Inferior parietal cortex (tissue), 1 donor: ENCODE results near the gene ZNF215.
"Not testable (repeated sequence)": the region's sequence is repeated elsewhere in the genome, so short reads cannot be mapped to it uniquely, and the experiment has no call there.

ENCODE experiments used
- DNase-seq: peaks from one replicate; pipeline ENCODE4 v3.0.0-alpha.2; 2016; ENCODE audit errors: extremely low spot score

ZNF215 gene

GRCh38 chr11:6941970-6942369, 15.7 kb downstream of the ZNF215 start:
- no peak for DNase-seq

DNA sequence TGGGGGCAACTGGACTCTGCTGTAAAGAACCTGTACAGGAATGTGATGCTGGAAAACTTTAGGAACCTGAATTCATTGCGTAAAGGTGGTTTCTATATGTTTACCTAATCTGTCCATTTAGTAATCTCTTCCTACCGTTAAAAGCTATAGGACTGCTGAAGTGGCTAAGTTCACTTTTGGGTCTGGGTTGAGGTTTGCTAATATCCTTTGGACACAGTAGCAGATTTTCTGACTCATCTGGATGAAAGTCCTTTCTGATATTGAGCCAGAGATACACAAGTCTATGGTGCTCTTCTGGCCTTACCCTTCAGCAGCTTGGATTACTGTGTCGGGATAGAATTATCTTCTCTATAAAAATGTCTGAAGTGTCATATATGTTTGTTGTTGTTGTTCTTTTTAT, 16.9 kb downstream of the ZNF215 start:
- no peak for DNase-seq

DNA sequence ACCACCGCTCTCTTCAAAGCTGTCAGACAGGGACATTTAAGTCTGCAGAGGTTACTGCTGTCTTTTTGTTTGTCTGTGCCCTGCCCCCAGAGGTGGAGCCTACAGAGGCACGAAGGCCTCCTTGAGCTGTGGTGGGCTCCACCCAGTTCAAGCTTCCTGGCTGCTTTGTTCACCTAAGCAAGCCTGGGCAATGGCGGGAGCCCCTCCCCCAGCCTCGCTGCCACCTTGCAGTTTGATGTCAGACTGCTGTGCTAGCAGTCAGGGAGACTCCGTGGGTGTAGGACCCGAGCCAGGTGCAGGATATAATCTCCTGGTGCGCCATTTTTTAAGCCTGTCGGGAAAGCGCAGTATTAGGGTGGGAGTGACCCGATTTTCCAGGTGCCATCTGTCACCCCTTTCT, 28.0 kb downstream of the ZNF215 start:
- DNase-seq, result not testable (repeated sequence)

DNA sequence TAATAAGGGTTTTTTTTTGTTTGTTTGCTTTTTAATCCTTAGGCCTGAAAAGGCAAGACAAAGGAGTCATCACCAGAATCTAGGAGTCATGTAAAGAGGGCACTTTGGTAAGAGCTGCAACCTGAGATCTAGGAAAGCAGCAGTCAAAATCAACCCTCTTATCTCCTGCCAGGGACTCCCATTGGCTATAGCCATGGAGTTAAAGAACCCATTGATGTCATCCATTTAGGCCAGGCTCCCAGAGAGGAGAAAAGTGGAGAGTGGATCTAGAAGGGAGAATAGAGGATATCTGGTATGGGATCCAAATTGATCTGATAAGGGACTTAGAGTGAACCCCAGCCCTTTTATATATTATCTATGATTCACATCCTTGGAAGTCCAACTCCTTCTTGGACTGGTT, 35.9 kb downstream of the ZNF215 start:
- DNase-seq, result no peak

DNA sequence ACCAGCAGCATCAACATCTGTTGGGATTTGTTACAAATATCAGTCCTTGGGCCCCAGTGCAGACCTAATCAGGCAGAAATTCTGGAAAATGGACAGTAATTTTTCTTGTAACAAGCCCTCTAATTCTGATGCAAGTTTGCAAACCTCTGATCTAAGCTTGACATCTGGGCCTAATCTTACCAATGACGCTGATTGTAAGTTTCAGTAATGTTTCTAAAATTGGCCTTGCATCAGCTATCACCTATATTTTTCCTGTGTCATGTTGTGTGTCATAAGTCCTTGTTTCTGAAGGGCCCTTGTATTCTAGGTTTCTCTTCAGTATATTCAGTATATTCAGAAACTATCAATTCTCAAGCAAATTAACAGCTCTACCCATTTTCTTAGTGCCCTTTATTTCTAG, 36.4 kb downstream of the ZNF215 start:
- no peak for DNase-seq

DNA sequence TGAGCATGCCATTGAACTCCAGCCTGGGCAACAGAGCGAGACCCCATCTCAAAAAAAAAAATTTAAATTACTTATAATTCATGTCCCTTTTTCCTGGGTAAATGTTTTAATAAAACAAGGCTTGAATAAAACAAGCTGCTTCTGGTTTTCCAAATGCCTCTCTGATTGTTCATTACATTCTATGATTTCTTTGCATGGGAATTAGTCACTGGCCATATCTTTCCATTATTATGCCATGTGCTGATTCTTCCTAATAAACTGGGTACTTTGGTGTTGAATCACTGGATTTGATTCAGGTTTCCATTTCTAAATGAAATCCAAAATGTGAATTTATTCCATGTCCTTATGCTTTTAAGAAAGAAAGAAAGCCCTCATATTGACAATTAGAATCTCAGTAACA, 42.6 kb downstream of the ZNF215 start:
- DNase-seq, result no peak

DNA sequence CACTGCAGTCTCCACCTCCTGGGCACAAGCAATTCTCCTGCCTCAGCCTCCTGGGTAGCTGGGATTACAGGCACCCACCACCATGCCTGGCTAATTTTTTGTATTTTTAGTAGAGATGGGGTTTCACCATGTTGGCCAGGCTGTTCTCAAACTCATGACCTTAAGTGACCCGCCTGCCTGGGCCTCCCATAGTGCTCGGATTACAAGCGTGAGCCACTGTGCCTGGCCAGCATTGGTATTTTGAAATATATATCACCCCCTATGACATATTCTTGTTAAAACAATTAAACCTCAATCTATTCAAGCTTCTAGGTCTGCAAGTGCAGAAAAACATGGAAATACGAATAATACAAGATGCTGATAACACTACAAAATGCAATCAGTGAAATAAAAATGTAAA, 43.6 kb downstream of the ZNF215 start:
- DNase-seq, result not testable (repeated sequence)

- no peak for DNase-seq
Measured at GRCh38 chr11:6979365-6979764, 53.1 kb downstream of the ZNF215 start.

DNA sequence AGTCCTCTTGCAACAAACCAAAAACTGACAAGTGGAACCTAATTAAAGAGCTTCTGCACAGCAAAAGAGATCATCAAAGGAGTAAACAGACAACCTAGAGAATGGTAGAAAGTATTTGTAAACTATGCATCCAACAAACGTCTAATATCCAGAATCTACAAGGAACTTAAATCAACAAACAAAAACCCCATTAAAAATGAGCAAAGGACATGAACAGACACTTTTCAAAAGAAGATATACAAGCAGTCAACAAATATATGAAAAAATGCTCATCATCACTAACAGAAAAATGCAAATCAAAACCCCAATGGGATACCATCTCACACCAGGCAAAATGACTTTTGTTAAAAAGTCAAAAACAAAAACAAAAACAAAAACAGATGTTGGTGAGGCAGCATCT, 60.3 kb downstream of the ZNF215 start:
- no peak for DNase-seq

GRCh38 chr11:6988506-6988905, 62.3 kb downstream of the ZNF215 start:
- no peak for DNase-seq

- DNase-seq, result no peak
Measured at GRCh38 chr11:6991227-6991626, 65.0 kb downstream of the ZNF215 start.

- DNase-seq, result no peak
Measured at GRCh38 chr11:6992026-6992425, 65.8 kb downstream of the ZNF215 start.

DNA sequence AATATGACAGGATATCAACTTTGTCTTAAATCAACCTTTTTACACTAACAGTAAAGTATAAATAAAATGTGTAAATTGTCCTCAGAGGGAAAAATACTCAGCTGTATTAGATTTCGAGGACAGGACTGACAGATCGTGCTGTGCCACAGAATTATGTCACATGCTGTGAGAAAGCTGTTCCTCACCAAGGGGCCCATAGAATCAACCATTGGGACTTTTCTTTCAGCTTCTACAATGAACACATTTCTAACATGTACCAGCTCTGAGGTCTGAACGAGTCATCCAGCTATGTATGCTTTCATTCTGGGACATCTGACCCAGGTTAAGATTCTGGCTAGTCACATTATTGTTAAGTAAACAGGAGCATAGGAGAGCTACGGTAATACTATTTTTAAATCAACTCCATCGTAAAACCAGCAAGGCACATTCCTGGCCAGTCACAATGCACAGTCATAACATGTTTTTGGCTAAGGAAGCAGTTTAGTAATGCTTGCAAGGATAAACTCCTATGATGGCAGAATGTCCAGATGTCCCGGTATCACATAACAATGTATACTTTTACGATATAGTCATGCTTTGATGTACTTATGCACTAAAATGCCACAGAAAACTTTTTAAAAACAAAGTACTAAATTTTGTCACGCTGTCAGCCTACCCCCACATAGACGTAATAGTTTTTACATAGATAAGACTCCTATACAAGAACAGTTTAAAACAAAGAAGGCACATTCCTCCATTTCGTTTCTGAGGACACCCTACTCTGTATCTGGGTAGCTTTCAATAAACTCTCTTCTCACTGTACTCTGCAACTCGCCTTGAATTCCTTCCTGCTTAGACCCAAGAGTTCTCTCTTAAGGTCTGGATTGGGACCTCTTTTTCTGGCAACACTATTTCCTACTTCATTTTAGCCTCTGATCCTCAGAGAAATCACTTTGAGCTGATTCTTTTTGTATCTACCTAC, 66.5 kb downstream of the ZNF215 start:
- DNase-seq, result no peak

- no peak for DNase-seq
Measured at GRCh38 chr11:6995703-6996102, 69.5 kb downstream of the ZNF215 start.

- DNase-seq, result no peak
Measured at GRCh38 chr11:7004482-7004881, 78.3 kb downstream of the ZNF215 start.
